Vagina (tissue), 2 donors: ENCODE measurements around the gene NFASC. TPM values are rescaled to one million over a fixed set of nuclear protein-coding genes. Genes with fewer than 3 reads are reported as not detected.

Source experiments
- DNase-seq, 2 donors: peaks; one replicate each; pipeline ENCODE4 v3.0.0-alpha.2; 2017; ENCODE audit errors: extremely low spot score in 2 of 2
- H3K27ac ChIP-seq: fragments of 200-600 bp; sonication (generic); one replicate; pipeline ENCODE4 v1.5.1; 2019
- H3K27me3 ChIP-seq: fragments of 200-600 bp; sonication (generic); one replicate; pipeline ENCODE4 v1.5.1; 2019
- H3K36me3 ChIP-seq, 2 donors: fragments of 200-600 bp; sonication (generic); one replicate each; pipeline ENCODE4 v1.5.1; 2017 to 2019
- H3K4me1 ChIP-seq: fragments of 200-600 bp; sonication (generic); one replicate; pipeline ENCODE4 v1.5.1; 2019
- H3K4me3 ChIP-seq, 2 donors: fragments of 200-600 bp; sonication (generic); 1 replicate in 1 of 2; 2 replicates in 1 of 2; pipeline ENCODE4 v1.5.1; 2016 to 2019
- H3K9me3 ChIP-seq: fragments of 200-600 bp; sonication (generic); one replicate; pipeline ENCODE4 v1.5.1; 2019
- CTCF ChIP-seq, 3 experiments: fragments of 450-650 bp in 2 of 3; fragments of 200-600 bp in 1 of 3; sonication (generic) in 1 of 3; IDR thresholded peaks; one replicate each; pipeline ENCODE4 v1.5.1; 2017 to 2019; ENCODE audit warnings: antibody characterized with exemption in 3 of 3, mild to moderate bottlenecking in 2 of 3, moderate library complexity in 2 of 3
- POLR2A ChIP-seq, 2 donors: fragments of 450-650 bp; IDR thresholded peaks; one replicate each; pipeline ENCODE4 v1.6.1; 2017; ENCODE audit warnings: antibody characterized with exemption in 2 of 2, mild to moderate bottlenecking in 2 of 2, moderate library complexity in 2 of 2
- POLR2AphosphoS5 ChIP-seq, 2 donors: sonication (generic); formaldehyde crosslinking; IDR thresholded peaks; one replicate each; pipeline ENCODE4 v1.9.0; 2017; ENCODE audit warnings: antibody characterized with exemption in 2 of 2, mild to moderate bottlenecking in 2 of 2, low read depth in 1 of 2; ENCODE audit not compliant: insufficient read depth in 1 of 2
- intact Hi-C: fragments of 100-400 bp; cut with DNase I; formaldehyde crosslinking; loops from one replicate; pipeline ENCODE4 v1.15.1; 2023
- total RNA-seq: library from RNA; depleted of rRNA; stranded (reverse); fragments of >200 nt; gene quantifications from one replicate; pipeline ENCODE4 v1.2.3, GENCODE V29; 2016

NFASC gene
- total RNA-seq, 1 donor from 2014 or later = 23.3 TPM

DNA sequence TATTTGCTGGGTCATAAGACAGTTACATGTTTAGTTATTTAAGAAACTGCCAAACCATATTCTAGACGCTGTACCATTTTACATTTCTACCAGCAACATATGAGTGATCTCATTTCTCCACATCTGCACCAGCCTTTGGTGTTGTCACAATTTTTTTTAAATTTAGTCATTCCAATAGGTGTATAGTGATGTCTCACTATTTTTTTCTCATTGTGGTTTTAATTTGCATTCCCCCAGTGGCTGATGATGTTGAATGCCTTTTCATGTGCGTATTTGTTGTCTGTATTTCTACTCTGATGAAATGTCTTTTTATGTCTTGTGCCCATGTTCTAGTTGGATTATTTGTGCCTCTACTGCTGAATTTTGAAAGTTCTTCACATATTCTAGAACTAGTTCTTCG is 38.4 kb downstream of the NFASC start:
- TF ChIP-seq CTCF (IDR thresholded peaks at IDR 0.05) (no peak), POLR2A (IDR thresholded peaks at IDR 0.05) (no peak), POLR2AphosphoS5 (IDR thresholded peaks at IDR 0.05; ENCODE audit: insufficient read depth in 1 of 2, low read depth in 1 of 2) (no peak)
- Histone ChIP-seq H3K4me1 (no peaks in the 10 kb centered on the region), H3K36me3 (no peaks in the 10 kb centered on the region), H3K27ac (no peak overlapping the region), H3K4me3 (no peak overlapping the region), H3K27me3 (no peaks in the 10 kb centered on the region), H3K9me3 (no peaks in the 10 kb centered on the region)
- intact Hi-C loops = no loop called here
- no peak for DNase-seq

DNA sequence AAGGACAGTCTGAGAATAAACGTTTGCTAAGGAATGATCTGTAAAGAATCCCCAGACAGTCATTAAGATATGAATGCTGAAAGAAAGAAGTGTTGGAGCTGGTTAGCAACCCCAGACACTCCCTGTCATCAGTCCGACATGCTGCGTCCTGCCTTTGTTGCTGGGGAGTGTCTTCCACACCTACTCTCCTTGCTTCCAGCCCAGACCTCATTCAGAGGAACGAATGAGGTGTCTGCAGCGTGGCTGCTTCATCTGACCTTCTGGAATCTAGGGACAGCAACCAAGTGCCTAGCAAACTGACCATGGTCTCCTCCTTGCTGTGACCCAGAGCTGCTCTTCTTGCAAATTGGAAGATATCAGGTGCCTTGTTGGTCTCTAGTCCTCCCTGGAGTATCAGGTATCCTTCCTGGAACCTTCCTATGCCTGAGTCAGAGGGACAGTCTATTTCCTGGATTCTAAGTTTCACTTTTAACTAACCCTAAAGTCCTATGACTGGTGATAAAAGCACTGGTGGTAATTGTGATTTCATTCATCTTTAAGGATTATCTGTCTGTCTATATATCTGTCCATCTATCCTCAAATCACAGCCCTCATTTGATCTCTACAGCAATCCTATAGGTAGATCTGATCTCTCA is 45.3 kb downstream of the NFASC start:
- Histone ChIP-seq H3K27ac (no peak overlapping the region), H3K36me3 (no peaks in the 10 kb centered on the region), H3K27me3 (no peaks in the 10 kb centered on the region), H3K4me1 (peaks cover 8% of the 10 kb centered on the region), H3K9me3 (peaks cover 4% of the 10 kb centered on the region), H3K4me3 (no peak overlapping the region)
- peak in 1 of 2 donors; percentile 29 for TF ChIP-seq POLR2AphosphoS5 (IDR thresholded peaks at IDR 0.05; ENCODE audit: insufficient read depth in 1 of 2, low read depth in 1 of 2)
- TF ChIP-seq CTCF (IDR thresholded peaks at IDR 0.05) = no peak
- no peak for TF ChIP-seq POLR2A (IDR thresholded peaks at IDR 0.05)
- no peak for DNase-seq
- intact Hi-C loops = no loop called here

GRCh38 chr1:204917802-204918201 is 47.1 kb downstream of the NFASC start:
- peaks cover 8% of the 10 kb centered on the region for H3K4me1 ChIP-seq
- no peak overlapping the region for H3K27ac ChIP-seq
- intact Hi-C loops = no loop called here
- no peak for TF ChIP-seq POLR2AphosphoS5 (IDR thresholded peaks at IDR 0.05; ENCODE audit: insufficient read depth in 1 of 2, low read depth in 1 of 2)
- no peak for TF ChIP-seq CTCF (IDR thresholded peaks at IDR 0.05)
- no peak for TF ChIP-seq POLR2A (IDR thresholded peaks at IDR 0.05)
- H3K27me3 ChIP-seq = no peaks in the 10 kb centered on the region
- H3K4me3 ChIP-seq = no peak overlapping the region
- DNase-seq = no peak
- H3K9me3 ChIP-seq = peaks cover 4% of the 10 kb centered on the region
- H3K36me3 ChIP-seq = no peaks in the 10 kb centered on the region

DNA sequence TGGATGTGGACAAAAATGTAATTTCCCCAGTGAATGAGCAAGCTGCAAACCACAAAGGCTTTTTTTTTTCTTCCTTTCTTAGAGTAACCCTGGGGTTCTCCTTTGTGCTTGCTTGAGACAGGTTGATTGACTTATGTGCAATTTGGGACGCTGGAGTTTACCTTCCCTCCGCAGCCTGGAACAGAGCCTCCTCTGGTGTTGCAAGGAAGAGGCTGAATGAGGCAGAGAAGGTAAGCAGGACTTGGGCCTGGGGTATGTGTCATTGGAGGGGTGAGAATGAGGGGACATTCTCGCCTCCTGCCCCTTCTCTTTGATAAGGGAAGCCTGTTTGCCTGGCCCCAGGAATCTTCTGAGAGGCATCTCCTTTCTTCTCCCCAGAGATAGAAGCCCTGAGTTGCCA is 49.8 kb downstream of the NFASC start:
- no peaks in the 10 kb centered on the region for H3K27me3 ChIP-seq
- H3K36me3 ChIP-seq = no peaks in the 10 kb centered on the region
- peaks cover 4% of the 10 kb centered on the region for H3K9me3 ChIP-seq
- intact Hi-C loops = no loop called here
- H3K4me1 ChIP-seq = peaks cover 8% of the 10 kb centered on the region
- no peak for DNase-seq
- TF ChIP-seq POLR2A (IDR thresholded peaks at IDR 0.05) (no peak), CTCF (IDR thresholded peaks at IDR 0.05) (no peak), POLR2AphosphoS5 (IDR thresholded peaks at IDR 0.05; ENCODE audit: insufficient read depth in 1 of 2, low read depth in 1 of 2) (no peak)
- no peak overlapping the region for H3K27ac ChIP-seq
- no peak overlapping the region for H3K4me3 ChIP-seq

- no peak overlapping the region for H3K27ac ChIP-seq
- intact Hi-C loops = no loop called here
Measured at GRCh38 chr1:204920967-204921366, 50.3 kb downstream of the NFASC start.

More at GRCh38 chr1:204920967-204921366, 50.3 kb downstream of the NFASC start:
- H3K4me3 ChIP-seq = no peak overlapping the region
- TF ChIP-seq POLR2A (IDR thresholded peaks at IDR 0.05) (no peak), CTCF (IDR thresholded peaks at IDR 0.05) (no peak), POLR2AphosphoS5 (IDR thresholded peaks at IDR 0.05; ENCODE audit: insufficient read depth in 1 of 2, low read depth in 1 of 2) (no peak)
- no peaks in the 10 kb centered on the region for H3K27me3 ChIP-seq
- peaks cover 4% of the 10 kb centered on the region for H3K9me3 ChIP-seq
- DNase-seq = no peak
- H3K36me3 ChIP-seq = no peaks in the 10 kb centered on the region
- H3K4me1 ChIP-seq = peaks cover 5% of the 10 kb centered on the region
